K562 (cell line): ENCODE results near the gene SLC17A8. TPM values are rescaled to one million over a fixed set of nuclear protein-coding genes. Genes with fewer than 3 reads are reported as not detected.

ENCODE experiments used
- ATAC-seq: fragments of 200-7000 bp; cut with Tn5 transposase; 3 replicates; pipeline ENCODE4 v1.9.1; 2020; ENCODE audit warnings: moderate library complexity
- BruUV-seq: library from RNA; stranded (reverse); fragments of 400-500 nt; replicated peaks from 2 replicates; lab custom pipeline; 2021; lab: Mats Ljungman, UMichigan
- CTCF ChIA-PET: fragments of 300-600 bp; formaldehyde crosslinking; extraction: SDS; loops from one replicate; lab custom pipeline; 2021; ENCODE audit warnings: low intra/inter-chr PET ratio; lab: Yijun Ruan, JAX
- POLR2A ChIA-PET: fragments of 300-600, 350-650 bp; sonication (Branson Sonifier 250); formaldehyde crosslinking; extraction: SDS; loops from one replicate; lab custom pipeline; 2021; ENCODE audit warnings: antibody characterized with exemption, inconsistent platforms; lab: Yijun Ruan, JAX
- DNase-seq, 4 experiments: peaks; one replicate each; pipeline versions ENCODE4 v3.0.0 to v3.0.0-alpha.2; 2011 to 2018; ENCODE audit warnings: low spot score in 3 of 4, mixed read lengths in 3 of 4; ENCODE audit errors: extremely low read depth in 1 of 4
- FAIRE-seq: peaks from 2 replicates; lab custom pipeline; 2011; peaks lifted over from hg19 to GRCh38; lab: Jason Lieb, UNC
- H2AFZ ChIP-seq: 2 replicates; pipeline ENCODE4 v1.6.0; 2011; ENCODE audit warnings: low read depth, low read length, control low read depth, inconsistent platforms
- H3K27ac ChIP-seq: fragments of 200-600 bp; 3 replicates; pipeline ENCODE4 v1.8.0; 2011; ENCODE audit warnings: low read depth, mild to moderate bottlenecking, control low read depth, inconsistent platforms, low read length, moderate library complexity, mixed read lengths; ENCODE audit errors: extremely low read depth
- H3K27me3 ChIP-seq, 2 experiments: fragments of 300-600 bp in 1 of 2; 2 replicates in 1 of 2; 3 replicates in 1 of 2; pipeline versions ENCODE4 v1.6.0 to v1.8.0; 2011; ENCODE audit warnings: inconsistent platforms in 2 of 2, low read length in 2 of 2, mild to moderate bottlenecking in 1 of 2, mixed read lengths in 1 of 2, moderate library complexity in 1 of 2; ENCODE audit not compliant: control insufficient read depth in 2 of 2, insufficient read depth in 2 of 2
- H3K36me3 ChIP-seq: fragments of 300-600 bp; 3 replicates; pipeline ENCODE4 v1.8.0; 2011; ENCODE audit warnings: mild to moderate bottlenecking, low read length, inconsistent platforms; ENCODE audit not compliant: control insufficient read depth, insufficient read depth
- H3K4me1 ChIP-seq, 2 experiments: fragments of 200-600 bp in 1 of 2; replicated peaks in 1 of 2; 2 replicates in 1 of 2; 3 replicates in 1 of 2; pipeline versions ENCODE4 v1.5.1 to v1.8.0; 2011; ENCODE audit warnings: inconsistent platforms in 2 of 2, low read length in 2 of 2, mild to moderate bottlenecking in 1 of 2, mixed read lengths in 1 of 2, moderate library complexity in 1 of 2; ENCODE audit not compliant: control insufficient read depth in 2 of 2, insufficient read depth in 2 of 2
- H3K4me2 ChIP-seq: 2 replicates; pipeline ENCODE4 v1.6.1; 2011; ENCODE audit warnings: low read length, control low read depth, inconsistent platforms, mixed read lengths; ENCODE audit not compliant: insufficient read depth
- H3K4me3 ChIP-seq: fragments of 200-600 bp; sonication (generic), shearing (Covaris generic); 2 replicates; pipeline ENCODE4 v1.5.1; 2016; ENCODE audit warnings: control low read depth, inconsistent platforms
- H3K79me2 ChIP-seq: fragments of 200-600 bp; 3 replicates; pipeline ENCODE4 v1.8.0; 2011; ENCODE audit warnings: low read length, inconsistent platforms; ENCODE audit not compliant: control insufficient read depth, insufficient read depth
- H3K9ac ChIP-seq, 2 experiments: 2 replicates each; pipeline versions ENCODE4 v1.6.0 to v1.6.1; 2011; ENCODE audit warnings: low read depth in 2 of 2, low read length in 2 of 2, control low read depth in 1 of 2, inconsistent platforms in 1 of 2, mild to moderate bottlenecking in 1 of 2, mixed read lengths in 1 of 2; ENCODE audit not compliant: insufficient read depth in 1 of 2
- H3K9me1 ChIP-seq: one replicate; pipeline ENCODE4 v1.6.0; 2011; ENCODE audit warnings: inconsistent platforms, mild to moderate bottlenecking, low read length, moderate library complexity; ENCODE audit not compliant: control insufficient read depth, insufficient read depth
- H3K9me3 ChIP-seq: replicated peaks from 2 replicates; pipeline ENCODE4 v1.5.1; 2011; ENCODE audit warnings: low read depth, low read length, inconsistent platforms; ENCODE audit not compliant: control insufficient read depth, insufficient read depth
- H4K20me1 ChIP-seq: replicated peaks from 2 replicates; pipeline ENCODE4 v1.6.1; 2011; ENCODE audit warnings: low read length, inconsistent platforms, mixed read lengths; ENCODE audit not compliant: control insufficient read depth, insufficient read depth
- CEBPB ChIP-seq: fragments of 450-650 bp; IDR thresholded peaks from 2 replicates; pipeline ENCODE4 v1.6.1; 2016; ENCODE audit warnings: missing genetic modification characterization, missing compliant biosample characterization
- FOS ChIP-seq: IDR thresholded peaks from 3 replicates; pipeline ENCODE4 v1.6.1; 2011; ENCODE audit not compliant: insufficient read length; ENCODE audit errors: extremely low read depth
- MNT ChIP-seq, 2 experiments: fragments of 450-650 bp; conservative IDR thresholded peaks; 2 replicates each; pipeline ENCODE4 v1.6.1; 2017; ENCODE audit warnings: mild to moderate bottlenecking in 2 of 2, moderate library complexity in 2 of 2
- RBM14 ChIP-seq: fragments of 200-400 bp; formaldehyde crosslinking; IDR thresholded peaks from 2 replicates; pipeline ENCODE4 v1.6.1; 2018; ENCODE audit warnings: low read depth, mild to moderate bottlenecking, low read length, moderate library complexity, borderline replicate concordance; ENCODE audit not compliant: insufficient read depth
- ZNF282 ChIP-seq: sonication (generic); formaldehyde crosslinking; IDR thresholded peaks from 2 replicates; pipeline ENCODE4 v1.8.1; 2023; ENCODE audit warnings: missing genetic modification reagents
- WGBS: fragments of 100-300 bp; shearing (Covaris generic); methylation state at CpG from one replicate; pipeline ENCODE4 v1.1.6; 2016; ENCODE audit warnings: low coverage, mixed read lengths; ENCODE audit not compliant: insufficient coverage; ENCODE audit errors: missing lambda C conversion rate; 5-methylcytosine and 5-hydroxymethylcytosine counted together
- in situ Hi-C: fragments of 300-500 bp; cut with MboI; formaldehyde crosslinking; loops from 4 replicates; pipeline ENCODE4 v1.15.0; 2018; ENCODE audit warnings: inconsistent platforms, mixed read lengths
- intact Hi-C: fragments of 100-400 bp; cut with micrococcal nuclease; formaldehyde crosslinking; loops from 2 replicates; pipeline ENCODE4 v1.14.2; 2022
- polyA plus RNA-seq, 8 experiments: library from polyadenylated mRNA; depleted of rRNA in 4 of 8; stranded (reverse) in 5 of 8; unstranded in 3 of 8; fragments of >200 nt; fragmentation: Nextera tagmentation in 2 of 8; fragmentation: Illumina TruSeq in 1 of 8; extraction: Ambion mirVana in 2 of 8; extraction: Trizol in 1 of 8; gene quantifications; 2 replicates each; pipeline versions ENCODE4 v1.2.1 to v1.2.3, GENCODE V29; 2011 to 2014; ENCODE audit warnings: inconsistent platforms in 1 of 8, missing spikeins in 1 of 8
- total RNA-seq, 7 experiments: library from RNA; depleted of rRNA in 6 of 7; stranded (reverse); fragments of >200 nt in 6 of 7; fragmentation: Illumina TruSeq in 2 of 7; extraction: Trizol in 2 of 7; gene quantifications; 2 replicates each; pipeline versions ENCODE4 v1.2.1 to v1.2.3, GENCODE V29; 2011 to 2021; ENCODE audit warnings: low replicate concordance in 1 of 7

Gene SLC17A8
- total and polyA plus RNA-seq, 9 of the 15 experiments (the other 6 are each of a cell fraction or from before 2014, with no cell fraction given): 0.03 TPM; not detected in 8

GRCh38 chr12:100445081-100445481, 88.2 kb downstream of the SLC17A8 start:
- TF ChIP-seq MNT (conservative IDR thresholded peaks at IDR 0.05) (no peak), ZNF282 (CRISPR knock-in tag) (no peak), FOS (no peak), CEBPB (tag) (0 out of 2 replicates have a peak, but pooled peaks have one; percentile 12), RBM14 (no peak)
- no TSS peak for BruUV-seq
- Histone ChIP-seq H3K27ac (no peak overlapping the region), H3K4me3 (no peak overlapping the region), H3K36me3 (no peaks in the 10 kb centered on the region), H4K20me1 (no peaks in the 10 kb centered on the region), H3K9me1 (no peaks in the 10 kb centered on the region), H3K9ac (no peak overlapping the region), H2AFZ (no peak overlapping the region), H3K9me3 (no peaks in the 10 kb centered on the region), H3K4me2 (no peak overlapping the region), H3K4me1 (no peaks in the 10 kb centered on the region), H3K79me2 (no peaks in the 10 kb centered on the region), H3K27me3 (no peaks in the 10 kb centered on the region)
- POLR2A ChIA-PET: no interaction called here
- FAIRE-seq (no peak), ATAC-seq (no peak), DNase-seq (no peak)
- in situ Hi-C loops (no loop called here), intact Hi-C loops (no loop called here)
- 7% methylated on average over 4 of the region's 4 CpGs for WGBS
- CTCF ChIA-PET: no interaction called here
